RWPE2 (cell line): ENCODE measurements around the gene CAPZB.

Source experiments
- ATAC-seq: fragments of 200-7000 bp; cut with Tn5 transposase; 3 replicates; pipeline ENCODE4 v1.9.1; 2021; ENCODE audit warnings: low read depth
- DNase-seq: peaks from one replicate; pipeline ENCODE4 v3.0.0-alpha.2; 2020; ENCODE audit warnings: low spot score
- H3K27ac ChIP-seq: fragments of 450-650 bp; 2 replicates; pipeline ENCODE4 v1.5.1; 2017; ENCODE audit warnings: mild to moderate bottlenecking; ENCODE audit not compliant: poor library complexity, severe bottlenecking
- H3K27me3 ChIP-seq: fragments of 250-450 bp; sonication (Bioruptor Pico); 2 replicates; pipeline ENCODE4 v1.5.1; 2021; ENCODE audit warnings: mild to moderate bottlenecking, moderate library complexity; ENCODE audit not compliant: insufficient read depth, poor library complexity, severe bottlenecking
- H3K36me3 ChIP-seq: fragments of 250-450 bp; sonication (Bioruptor Pico); 2 replicates; pipeline ENCODE4 v1.5.1; 2020; ENCODE audit warnings: low read depth, mild to moderate bottlenecking, moderate library complexity
- H3K4me1 ChIP-seq: fragments of 250-450 bp; sonication (Bioruptor Pico); 2 replicates; pipeline ENCODE4 v1.5.1; 2021; ENCODE audit warnings: mild to moderate bottlenecking, moderate library complexity; ENCODE audit not compliant: insufficient read depth, poor library complexity, severe bottlenecking
- H3K4me3 ChIP-seq: fragments of 250-450 bp; sonication (Bioruptor Pico); 2 replicates; pipeline ENCODE4 v1.5.1; 2021; ENCODE audit warnings: mild to moderate bottlenecking, moderate library complexity; ENCODE audit not compliant: severe bottlenecking
- H3K9me3 ChIP-seq: fragments of 250-450 bp; sonication (Bioruptor Pico); 2 replicates; pipeline ENCODE4 v1.5.1; 2021; ENCODE audit warnings: mild to moderate bottlenecking, moderate library complexity; ENCODE audit not compliant: severe bottlenecking
- CTCF ChIP-seq: fragments of 450-650 bp; IDR thresholded peaks from one replicate; pipeline ENCODE4 v1.5.1; 2017; ENCODE audit warnings: mild to moderate bottlenecking, moderate library complexity; ENCODE audit not compliant: poor library complexity, severe bottlenecking

The CAPZB gene

GRCh38 chr1:19398309-19398760 lies 87.0 kb downstream of the CAPZB start:
- Histone ChIP-seq H3K4me3 (no peak overlapping the region), H3K27ac (no peak overlapping the region), H3K9me3 (no peaks in the 10 kb centered on the region), H3K4me1 (peaks cover 7% of the 10 kb centered on the region), H3K36me3 (peaks cover 6% of the 10 kb centered on the region), H3K27me3 (no peaks in the 10 kb centered on the region)
- TF ChIP-seq CTCF: peak; percentile 7
- DNase-seq: no peak
- ATAC-seq: peak; percentile 30; the same call in 1 of the 3 replicates

GRCh38 chr1:19397217-19397945 lies 88.0 kb downstream of the CAPZB start:
- Histone ChIP-seq H3K27ac (no peak overlapping the region), H3K4me3 (no peak overlapping the region), H3K9me3 (no peaks in the 10 kb centered on the region), H3K4me1 (peaks cover 7% of the 10 kb centered on the region), H3K27me3 (no peaks in the 10 kb centered on the region), H3K36me3 (peaks cover 6% of the 10 kb centered on the region)
- no peak for TF ChIP-seq CTCF
- ATAC-seq: no peak
- DNase-seq: no peak

- TF ChIP-seq CTCF: no peak
- Histone ChIP-seq H3K9me3 (no peaks in the 10 kb centered on the region), H3K27me3 (no peaks in the 10 kb centered on the region), H3K4me3 (no peak overlapping the region), H3K27ac (no peak overlapping the region), H3K36me3 (peaks cover 6% of the 10 kb centered on the region), H3K4me1 (peaks cover 7% of the 10 kb centered on the region)
- ATAC-seq: no peak
- no peak for DNase-seq
Measured at GRCh38 chr1:19396280-19396679, 89.1 kb downstream of the CAPZB start.

- Histone ChIP-seq H3K4me3 (no peak overlapping the region), H3K4me1 (peaks cover 7% of the 10 kb centered on the region), H3K27ac (no peak overlapping the region), H3K9me3 (no peaks in the 10 kb centered on the region), H3K36me3 (peaks cover 6% of the 10 kb centered on the region), H3K27me3 (no peaks in the 10 kb centered on the region)
- DNase-seq (no peak), ATAC-seq (peak; percentile 89)
- no peak for TF ChIP-seq CTCF
Measured at GRCh38 chr1:19395678-19396192, 89.6 kb downstream of the CAPZB start.

GRCh38 chr1:19393046-19393445 lies 92.3 kb downstream of the CAPZB start:
- Histone ChIP-seq H3K36me3 (peaks cover 4% of the 10 kb centered on the region), H3K9me3 (no peaks in the 10 kb centered on the region), H3K27me3 (no peaks in the 10 kb centered on the region), H3K27ac (no peak overlapping the region), H3K4me1 (peaks cover 7% of the 10 kb centered on the region), H3K4me3 (no peak overlapping the region)
- TF ChIP-seq CTCF: no peak
- DNase-seq (no peak), ATAC-seq (no peak)
